Activated CD8-positive, alpha-beta memory T cell treated with anti-CD3 and anti-CD28 coated beads, Interleukin-2, amount 10 ng/mL, durations not matched to agents 7 days and 5 days (primary cell): Measurements from ENCODE around the gene KCNH8. TPM values are rescaled to one million over a fixed set of nuclear protein-coding genes. Genes with fewer than 3 reads are reported as not detected.

ENCODE experiments used
- ATAC-seq: fragments of 150-1000 bp; cut with Tn5 transposase; one replicate; pipeline ENCODE4 v1.10.0; 2021; ENCODE audit warnings: moderate library complexity
- CTCF ChIA-PET: fragments of 350-600 bp; sonication (Branson Sonifier 250); formaldehyde crosslinking; loops from one replicate; lab custom pipeline; 2021; ENCODE audit warnings: antibody characterized with exemption; lab: Charles Lee
- DNase-seq: peaks from one replicate; pipeline ENCODE4 v3.0.0-alpha.2; 2020
- H3K27ac Mint-ChIP-seq: one replicate; pipeline ENCODE4 v1.8.0; 2021; ENCODE audit warnings: mild to moderate bottlenecking, mixed read lengths
- H3K27me3 Mint-ChIP-seq: one replicate; pipeline ENCODE4 v1.8.0; 2021; ENCODE audit warnings: mixed read lengths
- H3K36me3 Mint-ChIP-seq: one replicate; pipeline ENCODE4 v1.8.0; 2021; ENCODE audit warnings: mild to moderate bottlenecking, mixed read lengths
- H3K4me1 Mint-ChIP-seq: one replicate; pipeline ENCODE4 v1.8.0; 2021; ENCODE audit warnings: mixed read lengths
- H3K4me3 Mint-ChIP-seq: one replicate; pipeline ENCODE4 v1.8.0; 2021; ENCODE audit warnings: mild to moderate bottlenecking, moderate library complexity, mixed read lengths
- H3K9me3 Mint-ChIP-seq: one replicate; pipeline ENCODE4 v1.8.0; 2022; ENCODE audit warnings: low read depth, mixed read lengths
- total RNA-seq, 2 experiments: library from RNA; stranded (reverse); gene quantifications; one replicate each; pipeline ENCODE4 v1.2.3, GENCODE V29; 2021

Gene KCNH8
- total RNA-seq, 2 experiments from 2014 or later, result 0.05 TPM; not detected in 1

DNA sequence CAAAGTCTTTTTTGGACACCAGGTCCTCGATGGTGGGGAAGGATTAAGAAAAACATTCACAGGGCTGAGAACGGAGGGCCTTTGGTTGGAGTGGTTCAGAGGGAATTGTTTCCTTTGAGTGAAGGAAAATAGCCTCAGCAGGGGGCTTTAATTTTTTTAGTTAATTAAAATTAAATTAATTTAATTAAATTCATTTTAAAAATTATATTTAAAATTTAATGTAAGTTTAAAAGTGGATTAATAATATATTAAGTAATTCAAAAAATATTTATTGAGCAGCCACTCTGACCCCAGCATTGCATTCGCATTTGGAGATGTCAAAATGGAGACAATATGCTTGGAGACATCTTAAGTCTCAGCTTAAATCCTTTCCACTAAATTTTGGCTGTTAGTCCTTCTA is 136.7 kb downstream of the KCNH8 start:
- H3K9me3 Mint-ChIP-seq, result no peaks in the 10 kb centered on the region
- no peak overlapping the region for H3K4me3 Mint-ChIP-seq
- no peak for DNase-seq

DNA sequence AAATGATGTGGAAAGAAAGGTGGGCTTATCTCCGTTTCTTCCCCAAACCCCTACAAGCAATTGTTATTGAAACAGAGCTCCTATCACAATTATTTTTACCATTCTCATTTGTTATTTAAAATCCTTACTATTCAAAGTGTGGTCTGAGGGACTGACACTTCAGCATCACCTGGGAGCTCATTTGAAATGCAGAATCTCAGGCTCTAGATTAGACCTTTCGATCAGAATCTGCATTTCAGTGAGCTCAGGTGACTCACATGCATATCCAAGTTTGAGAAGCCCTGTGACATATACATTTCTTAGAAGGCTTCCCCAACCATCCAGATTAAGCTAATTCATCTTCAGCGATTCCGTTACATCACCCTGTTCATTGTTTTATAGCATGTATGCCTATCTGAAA is 145.0 kb downstream of the KCNH8 start:
- H3K4me1 Mint-ChIP-seq, result no peaks in the 10 kb centered on the region
- no peak overlapping the region for H3K27ac Mint-ChIP-seq
- no peak for DNase-seq
- CTCF ChIA-PET, result no interaction called here
- H3K27me3 Mint-ChIP-seq, result no peaks in the 10 kb centered on the region
- H3K36me3 Mint-ChIP-seq, result no peaks in the 10 kb centered on the region
- H3K9me3 Mint-ChIP-seq, result peaks cover 3% of the 10 kb centered on the region
- no peak for ATAC-seq
- H3K4me3 Mint-ChIP-seq, result no peak overlapping the region

More for the DNA sequence above, 136.7 kb downstream of the KCNH8 start:
- Mint-ChIP-seq H3K27me3 (no peaks in the 10 kb centered on the region), H3K4me1 (no peaks in the 10 kb centered on the region), H3K36me3 (no peaks in the 10 kb centered on the region), H3K27ac (no peak overlapping the region)
- no peak for ATAC-seq
- CTCF ChIA-PET, result no interaction called here

DNA sequence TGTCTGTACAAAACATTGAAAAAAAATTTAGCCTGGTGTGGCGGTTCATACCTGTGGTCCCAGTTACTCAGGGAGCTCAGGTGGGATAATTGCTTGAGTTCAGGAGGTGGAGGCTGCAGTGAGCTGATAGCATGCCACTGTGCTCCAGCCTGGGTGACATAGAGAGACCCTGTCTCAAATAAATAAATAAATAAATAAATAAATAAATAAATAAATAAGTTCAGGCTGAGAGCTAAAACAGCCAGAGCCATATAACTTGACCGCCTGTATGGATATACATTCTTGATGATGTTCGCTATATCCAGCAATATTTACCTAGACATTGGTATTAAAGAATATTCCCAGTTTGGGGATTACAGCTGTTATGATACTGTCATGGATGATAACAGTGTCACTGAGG is 146.9 kb downstream of the KCNH8 start:
- ATAC-seq (no peak), DNase-seq (no peak)
- H3K4me3 Mint-ChIP-seq, result no peak overlapping the region
- no peaks in the 10 kb centered on the region for H3K4me1 Mint-ChIP-seq
- peaks cover 3% of the 10 kb centered on the region for H3K9me3 Mint-ChIP-seq
- CTCF ChIA-PET, result no interaction called here
- H3K27ac Mint-ChIP-seq, result no peak overlapping the region
- H3K27me3 Mint-ChIP-seq, result no peaks in the 10 kb centered on the region
- no peaks in the 10 kb centered on the region for H3K36me3 Mint-ChIP-seq

DNA sequence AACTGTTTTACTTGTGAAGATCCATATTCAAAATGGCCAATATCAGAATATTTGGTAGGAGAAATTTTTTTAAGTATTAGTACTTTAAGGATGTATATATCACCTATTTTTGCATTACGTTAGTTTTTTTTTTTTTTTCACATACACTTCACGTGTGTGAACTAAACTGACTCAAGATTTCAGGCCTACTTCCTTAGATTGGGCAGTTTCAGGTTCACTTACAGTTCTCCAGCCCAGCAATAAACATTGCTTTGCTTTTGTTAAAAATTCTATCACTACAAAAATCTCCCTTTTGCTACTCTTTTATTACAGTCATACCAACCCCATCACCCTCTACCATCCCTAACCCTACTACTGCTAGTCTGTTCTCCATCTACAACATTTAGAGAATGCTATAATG is 183.6 kb downstream of the KCNH8 start:
- CTCF ChIA-PET, result no interaction called here
- DNase-seq, result no peak
- Mint-ChIP-seq H3K27ac (no peak overlapping the region), H3K9me3 (no peaks in the 10 kb centered on the region), H3K4me1 (no peaks in the 10 kb centered on the region), H3K36me3 (no peaks in the 10 kb centered on the region), H3K27me3 (no peaks in the 10 kb centered on the region), H3K4me3 (no peak overlapping the region)
- ATAC-seq, result no peak

DNA sequence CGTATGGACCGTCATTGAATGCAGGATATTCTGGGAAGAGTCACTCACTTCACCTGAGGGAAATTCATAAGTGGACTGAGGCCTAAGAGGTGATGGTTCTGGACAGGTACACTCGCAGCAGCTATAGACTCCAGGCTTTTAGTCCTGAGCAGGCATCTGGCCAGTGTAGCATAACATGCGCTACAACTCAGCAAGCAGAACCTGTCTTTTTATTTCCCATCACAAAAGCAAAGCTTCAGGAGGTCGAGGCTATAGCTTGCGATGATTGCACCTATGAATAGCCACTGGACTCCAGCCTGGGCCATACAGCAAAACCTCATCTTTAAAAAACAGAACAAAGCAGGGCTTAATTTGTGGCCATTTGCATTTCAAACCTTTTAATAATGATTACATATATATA is 185.8 kb downstream of the KCNH8 start:
- Mint-ChIP-seq H3K27ac (no peak overlapping the region), H3K27me3 (no peaks in the 10 kb centered on the region), H3K9me3 (no peaks in the 10 kb centered on the region), H3K4me1 (no peaks in the 10 kb centered on the region), H3K36me3 (no peaks in the 10 kb centered on the region), H3K4me3 (no peak overlapping the region)
- DNase-seq (no peak), ATAC-seq (no peak)
- CTCF ChIA-PET, result no interaction called here

DNA sequence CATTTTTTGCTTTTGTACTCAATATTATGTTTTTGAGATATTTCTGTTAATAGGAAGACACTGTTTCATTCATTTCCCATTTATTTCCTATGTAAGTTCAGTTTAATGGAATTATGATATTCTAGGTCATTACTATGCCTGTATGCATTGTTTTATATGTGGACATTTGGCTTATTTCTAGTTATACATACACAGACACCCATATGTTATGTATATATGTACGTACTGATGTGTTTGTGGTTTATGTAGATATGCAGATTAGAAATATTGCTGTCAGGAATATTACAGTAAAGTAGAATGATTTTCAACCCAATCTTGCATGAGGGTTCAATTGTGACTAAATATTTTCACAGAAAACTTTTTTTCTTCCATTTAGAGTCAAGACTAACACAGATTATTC is 190.5 kb downstream of the KCNH8 start:
- H3K36me3 Mint-ChIP-seq, result no peaks in the 10 kb centered on the region
- no peaks in the 10 kb centered on the region for H3K9me3 Mint-ChIP-seq
- H3K4me1 Mint-ChIP-seq, result no peaks in the 10 kb centered on the region
- DNase-seq (no peak), ATAC-seq (no peak)
- no peak overlapping the region for H3K27ac Mint-ChIP-seq
- CTCF ChIA-PET, result no interaction called here
- no peak overlapping the region for H3K4me3 Mint-ChIP-seq
- H3K27me3 Mint-ChIP-seq, result no peaks in the 10 kb centered on the region

DNA sequence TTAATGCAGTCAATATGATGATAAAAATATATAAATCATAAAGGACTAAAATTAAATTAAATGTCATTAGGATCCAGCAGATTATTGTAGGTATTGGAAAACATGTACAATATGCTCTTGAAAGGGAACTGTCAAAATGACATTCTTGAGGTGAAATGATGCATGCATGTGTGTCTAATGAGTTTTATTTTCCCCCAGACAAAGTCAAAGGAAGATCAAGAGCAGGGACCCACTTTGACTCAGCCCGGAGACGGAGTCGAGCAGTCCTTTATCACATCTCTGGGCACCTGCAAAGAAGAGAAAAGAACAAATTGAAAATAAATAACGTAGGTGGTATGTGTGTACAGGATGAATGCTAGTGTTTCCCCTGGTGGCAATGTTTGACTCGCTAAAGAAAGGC is 194.1 kb downstream of the KCNH8 start:
- CTCF ChIA-PET, result no interaction called here
- H3K36me3 Mint-ChIP-seq, result no peaks in the 10 kb centered on the region

DNA sequence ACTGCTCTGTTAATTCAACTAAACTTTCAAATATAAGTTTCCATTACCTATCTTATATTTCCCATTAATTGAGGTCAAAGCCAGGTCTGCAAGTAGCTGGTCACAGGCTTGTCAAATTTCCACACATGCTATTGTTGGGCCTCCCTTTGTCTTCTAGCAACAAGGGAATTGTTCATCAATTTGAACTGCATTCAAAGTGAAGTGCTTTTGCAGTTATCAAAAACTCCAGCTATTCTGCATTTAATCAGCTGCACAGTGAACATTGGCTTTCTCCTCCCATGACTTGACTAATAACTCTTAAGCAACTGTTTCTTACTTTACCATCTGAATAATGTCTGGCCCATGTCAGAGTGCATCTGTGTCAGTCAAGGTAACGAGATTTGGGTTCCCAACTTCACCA is 198.4 kb downstream of the KCNH8 start:
- Mint-ChIP-seq H3K36me3 (no peaks in the 10 kb centered on the region), H3K27me3 (no peaks in the 10 kb centered on the region), H3K4me3 (no peak overlapping the region), H3K9me3 (no peaks in the 10 kb centered on the region), H3K4me1 (no peaks in the 10 kb centered on the region), H3K27ac (no peak overlapping the region)
- DNase-seq (no peak), ATAC-seq (no peak)
- CTCF ChIA-PET, result interaction anchor here (0.6 to 0.9 kb wide), 2 partner anchors 92 to 518 kb away, joined by 3 read pairs; no protein-coding TSS in a partner anchor

More for the DNA sequence above, 194.1 kb downstream of the KCNH8 start:
- Mint-ChIP-seq H3K27ac (no peak overlapping the region), H3K4me1 (no peaks in the 10 kb centered on the region), H3K4me3 (no peak overlapping the region), H3K9me3 (no peaks in the 10 kb centered on the region), H3K27me3 (no peaks in the 10 kb centered on the region)
- DNase-seq (no peak), ATAC-seq (no peak)

DNA sequence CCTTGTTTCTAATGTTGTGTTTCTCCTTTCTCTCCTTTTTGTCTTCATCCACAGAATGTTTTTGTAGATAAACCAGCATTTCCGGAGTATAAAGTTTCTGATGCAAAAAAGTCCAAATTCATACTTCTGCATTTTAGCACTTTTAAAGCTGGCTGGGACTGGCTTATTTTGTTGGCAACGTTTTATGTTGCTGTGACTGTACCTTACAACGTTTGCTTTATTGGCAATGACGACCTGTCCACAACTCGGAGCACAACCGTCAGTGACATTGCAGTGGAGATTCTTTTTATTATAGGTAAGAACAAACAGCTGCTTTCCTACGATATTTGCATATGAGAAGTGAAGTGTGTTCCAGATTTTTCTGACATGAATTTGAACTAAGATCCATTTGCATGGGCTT is 199.4 kb downstream of the KCNH8 start:
- H3K36me3 Mint-ChIP-seq, result no peaks in the 10 kb centered on the region
- H3K9me3 Mint-ChIP-seq, result no peaks in the 10 kb centered on the region
- CTCF ChIA-PET, result interaction anchor here (0.9 kb wide), 2 partner anchors 517 to 519 kb away, joined by 3 to 4 read pairs; no protein-coding TSS in a partner anchor
- ATAC-seq (no peak), DNase-seq (no peak)
- H3K27ac Mint-ChIP-seq, result no peak overlapping the region
- H3K4me3 Mint-ChIP-seq, result no peak overlapping the region
- H3K4me1 Mint-ChIP-seq, result no peaks in the 10 kb centered on the region
- no peaks in the 10 kb centered on the region for H3K27me3 Mint-ChIP-seq

DNA sequence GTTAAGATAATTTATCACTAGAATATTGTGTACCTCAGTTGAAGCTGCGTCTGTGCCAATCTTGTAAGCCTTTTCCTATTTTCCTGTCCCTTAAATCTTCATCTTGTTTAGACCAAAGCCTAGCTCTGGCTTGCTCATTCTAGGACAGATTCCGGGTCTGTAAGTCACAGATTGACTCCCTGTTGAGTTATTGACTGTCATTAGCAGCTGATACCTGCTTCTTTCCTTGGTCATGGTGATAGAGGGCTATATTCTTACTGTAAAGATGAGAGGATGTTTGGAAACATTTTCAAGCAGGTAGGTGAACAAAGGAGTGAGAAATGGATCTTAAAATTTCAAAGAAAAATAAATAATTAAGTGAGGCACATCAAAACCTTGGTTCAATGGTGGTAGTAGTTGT is 200.2 kb downstream of the KCNH8 start:
- ATAC-seq (no peak), DNase-seq (no peak)
- H3K27me3 Mint-ChIP-seq, result no peaks in the 10 kb centered on the region
- H3K9me3 Mint-ChIP-seq, result no peaks in the 10 kb centered on the region
- no peaks in the 10 kb centered on the region for H3K36me3 Mint-ChIP-seq
- CTCF ChIA-PET, result interaction anchor here (0.7 to 2.1 kb wide), 6 partner anchors 8 to 518 kb away, joined by 3 to 9 read pairs (median 3); no protein-coding TSS in a partner anchor
- H3K4me3 Mint-ChIP-seq, result no peak overlapping the region
- no peak overlapping the region for H3K27ac Mint-ChIP-seq
- no peaks in the 10 kb centered on the region for H3K4me1 Mint-ChIP-seq

DNA sequence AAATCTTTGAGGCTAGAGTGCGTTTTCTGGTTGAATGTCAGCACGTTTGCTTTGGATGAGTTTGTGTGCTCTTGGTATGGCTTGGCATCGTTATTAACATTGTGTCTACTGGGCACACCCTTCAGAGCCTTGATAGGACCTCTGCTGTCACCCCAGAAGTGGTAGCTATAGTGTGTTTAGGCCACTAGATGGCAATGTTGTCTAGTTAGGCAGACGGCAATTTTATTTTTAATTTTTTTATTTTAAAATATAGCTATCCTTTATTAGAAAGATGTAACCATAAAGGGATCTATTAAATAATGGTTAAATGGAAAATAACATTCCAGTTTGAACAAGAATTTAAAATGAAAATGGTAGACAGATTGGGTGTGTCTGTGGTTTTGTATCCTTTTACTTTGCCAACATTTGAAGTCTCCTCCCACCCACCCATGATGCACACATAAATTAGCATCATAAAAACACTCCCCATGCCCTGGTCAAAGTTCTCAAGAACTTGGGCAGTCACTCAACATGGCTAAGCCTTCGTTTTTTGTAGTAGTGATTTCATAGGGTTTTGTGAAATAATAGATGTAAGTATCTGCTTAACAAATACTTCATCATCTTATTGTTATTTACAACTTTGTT is 200.7 kb downstream of the KCNH8 start:
- Mint-ChIP-seq H3K4me1 (no peaks in the 10 kb centered on the region), H3K36me3 (no peaks in the 10 kb centered on the region), H3K27me3 (no peaks in the 10 kb centered on the region), H3K27ac (no peak overlapping the region), H3K4me3 (no peak overlapping the region), H3K9me3 (no peaks in the 10 kb centered on the region)
- no peak for ATAC-seq
- DNase-seq, result no peak
- CTCF ChIA-PET, result interaction anchor here (0.7 to 2.1 kb wide), 6 partner anchors 9 to 518 kb away, joined by 3 to 9 read pairs (median 3); no protein-coding TSS in a partner anchor

DNA sequence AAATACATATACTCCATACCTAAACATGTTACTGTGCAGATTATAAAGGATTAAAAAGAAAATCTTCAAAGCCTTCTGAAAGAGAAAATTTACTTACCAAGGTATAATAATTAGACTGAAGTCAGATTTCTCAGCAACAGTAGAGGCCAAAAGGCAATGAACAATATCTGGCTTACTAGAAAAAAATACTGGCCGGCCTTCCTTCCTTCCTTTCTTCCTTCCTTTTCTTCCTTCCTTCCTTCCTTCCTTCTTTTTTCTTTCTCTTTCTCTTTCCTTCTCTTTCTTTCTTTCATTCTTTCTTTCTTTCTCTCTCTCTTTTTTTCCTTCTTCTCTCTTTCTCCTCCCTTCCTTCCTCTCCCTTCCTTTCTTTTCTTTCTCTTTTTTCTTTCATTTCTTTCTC is 209.6 kb downstream of the KCNH8 start:
- Mint-ChIP-seq H3K27me3 (no peaks in the 10 kb centered on the region), H3K4me1 (no peaks in the 10 kb centered on the region), H3K36me3 (no peaks in the 10 kb centered on the region), H3K9me3 (no peaks in the 10 kb centered on the region), H3K4me3 (no peak overlapping the region), H3K27ac (no peak overlapping the region)
- no peak for DNase-seq
- no peak for ATAC-seq
- CTCF ChIA-PET, result no interaction called here

DNA sequence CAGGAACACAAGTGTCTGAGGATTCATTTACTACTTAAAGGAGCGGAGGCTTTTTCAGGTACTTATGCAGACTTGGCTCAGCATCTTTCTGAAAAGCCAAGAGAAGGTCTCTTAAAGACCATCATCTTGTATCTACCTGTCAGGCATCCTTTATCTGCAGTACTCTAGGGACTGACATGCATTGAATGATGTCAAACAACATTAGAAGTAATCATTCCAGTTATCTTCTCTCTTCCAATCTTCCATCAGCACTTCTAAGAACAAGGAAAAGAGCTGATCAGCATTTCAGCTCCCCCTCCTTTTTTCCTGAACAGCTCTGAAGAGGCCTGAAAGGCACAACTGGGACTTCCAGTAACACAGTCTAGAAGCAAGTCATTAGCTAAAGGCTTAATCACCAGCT is 214.8 kb downstream of the KCNH8 start:
- DNase-seq (no peak), ATAC-seq (no peak)
- no peaks in the 10 kb centered on the region for H3K9me3 Mint-ChIP-seq
- no peaks in the 10 kb centered on the region for H3K27me3 Mint-ChIP-seq
- H3K4me1 Mint-ChIP-seq, result no peaks in the 10 kb centered on the region
- CTCF ChIA-PET, result no interaction called here
- H3K36me3 Mint-ChIP-seq, result no peaks in the 10 kb centered on the region
- H3K27ac Mint-ChIP-seq, result no peak overlapping the region
- H3K4me3 Mint-ChIP-seq, result no peak overlapping the region

DNA sequence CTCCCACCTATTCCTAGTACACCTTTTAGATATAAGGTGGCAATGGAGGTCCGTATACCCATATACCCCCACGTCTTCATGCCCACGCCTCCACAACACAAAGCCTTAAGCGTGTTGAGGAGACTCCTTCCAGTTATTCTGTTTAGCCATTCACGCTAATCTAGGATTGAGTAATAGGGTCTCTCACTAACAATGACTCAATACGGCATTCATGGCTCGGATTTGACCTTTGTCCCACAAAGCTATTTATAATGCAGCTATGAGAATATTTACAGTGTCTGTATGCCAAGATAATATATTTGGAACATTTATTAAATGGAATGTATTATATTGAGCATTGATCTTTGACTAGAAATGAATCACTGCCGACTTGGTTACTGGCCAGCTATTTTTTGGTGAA is 215.8 kb downstream of the KCNH8 start:
- Mint-ChIP-seq H3K36me3 (no peaks in the 10 kb centered on the region), H3K27ac (no peak overlapping the region), H3K27me3 (no peaks in the 10 kb centered on the region), H3K4me3 (no peak overlapping the region), H3K9me3 (no peaks in the 10 kb centered on the region), H3K4me1 (no peaks in the 10 kb centered on the region)
- CTCF ChIA-PET, result no interaction called here
- DNase-seq (no peak), ATAC-seq (no peak)
